Bronchial epithelial cell (primary cell): Measurements from ENCODE around the gene PPT2. TPM values are rescaled to one million over a fixed set of nuclear protein-coding genes. Genes with fewer than 3 reads are reported as not detected.
"Not testable (repeated sequence)": the region's sequence is repeated elsewhere in the genome, so short reads cannot be mapped to it uniquely, and the experiment has no call there.

ENCODE experiments used
- DNase-seq: peaks from one replicate; pipeline ENCODE4 v3.0.0-alpha.2; 2010; ENCODE audit warnings: low read depth
- FAIRE-seq: peaks from 2 replicates; lab custom pipeline; 2011; peaks lifted over from hg19 to GRCh38; lab: Jason Lieb, UNC
- H3K27me3 ChIP-seq: 2 replicates; pipeline ENCODE4 v1.5.1; 2011; ENCODE audit warnings: low read length; ENCODE audit not compliant: control insufficient read depth, insufficient read depth
- H3K36me3 ChIP-seq: 2 replicates; pipeline ENCODE4 v1.5.1; 2011; ENCODE audit warnings: low read length; ENCODE audit not compliant: control insufficient read depth, insufficient read depth
- H3K4me3 ChIP-seq: 2 replicates; pipeline ENCODE4 v1.5.1; 2011; ENCODE audit warnings: mild to moderate bottlenecking, low read depth, low read length, control low read depth
- total RNA-seq: library from RNA; depleted of rRNA; stranded (reverse); fragments of >200 nt; gene quantifications from 2 replicates; pipeline ENCODE4 v1.2.1, GENCODE V29; 2014
- TF ChIP-seq, protein P1 (sequence below): IDR thresholded peaks from 2 replicates; pipeline ENCODE4 v1.5.1; 2011; ENCODE audit warnings: mild to moderate bottlenecking, moderate library complexity, low read length, control low read depth, inconsistent platforms; ENCODE audit not compliant: insufficient read depth, severe bottlenecking

The PPT2 gene
- total RNA-seq, 1 donor from 2014 or later, result 5.8 TPM

DNA sequence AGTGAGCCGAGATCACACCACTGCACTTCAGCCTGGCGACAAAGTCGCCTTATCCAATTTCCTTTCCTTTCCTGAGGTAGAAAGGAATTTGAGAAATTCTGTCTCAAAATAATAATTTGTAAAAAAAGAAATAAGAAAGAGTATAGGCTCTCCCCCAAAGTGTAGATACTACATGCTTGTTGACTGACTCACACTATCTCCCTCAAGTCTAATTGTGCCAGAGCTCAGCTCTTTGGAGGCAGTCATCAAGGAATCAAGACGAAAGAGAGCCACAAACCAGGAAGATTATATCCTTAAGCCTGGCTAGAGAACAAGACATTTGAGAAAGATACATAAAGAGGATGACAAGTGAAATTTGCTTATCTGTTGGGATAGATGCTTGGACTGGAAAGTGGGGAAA lies 20.2 kb upstream of the PPT2 start:
- DNase-seq (no peak), FAIRE-seq (no peak)
- Histone ChIP-seq H3K36me3 (no peaks in the 10 kb centered on the region), H3K27me3 (no peaks in the 10 kb centered on the region), H3K4me3 (no peak overlapping the region)
- TF ChIP-seq, protein P1, sequence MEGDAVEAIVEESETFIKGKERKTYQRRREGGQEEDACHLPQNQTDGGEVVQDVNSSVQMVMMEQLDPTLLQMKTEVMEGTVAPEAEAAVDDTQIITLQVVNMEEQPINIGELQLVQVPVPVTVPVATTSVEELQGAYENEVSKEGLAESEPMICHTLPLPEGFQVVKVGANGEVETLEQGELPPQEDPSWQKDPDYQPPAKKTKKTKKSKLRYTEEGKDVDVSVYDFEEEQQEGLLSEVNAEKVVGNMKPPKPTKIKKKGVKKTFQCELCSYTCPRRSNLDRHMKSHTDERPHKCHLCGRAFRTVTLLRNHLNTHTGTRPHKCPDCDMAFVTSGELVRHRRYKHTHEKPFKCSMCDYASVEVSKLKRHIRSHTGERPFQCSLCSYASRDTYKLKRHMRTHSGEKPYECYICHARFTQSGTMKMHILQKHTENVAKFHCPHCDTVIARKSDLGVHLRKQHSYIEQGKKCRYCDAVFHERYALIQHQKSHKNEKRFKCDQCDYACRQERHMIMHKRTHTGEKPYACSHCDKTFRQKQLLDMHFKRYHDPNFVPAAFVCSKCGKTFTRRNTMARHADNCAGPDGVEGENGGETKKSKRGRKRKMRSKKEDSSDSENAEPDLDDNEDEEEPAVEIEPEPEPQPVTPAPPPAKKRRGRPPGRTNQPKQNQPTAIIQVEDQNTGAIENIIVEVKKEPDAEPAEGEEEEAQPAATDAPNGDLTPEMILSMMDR, result no peak

GRCh38 chr6:32137454-32137853 lies 16.5 kb upstream of the PPT2 start:
- DNase-seq (no peak), FAIRE-seq (no peak)
- TF ChIP-seq, protein P1, result no peak
- no peak overlapping the region for H3K4me3 ChIP-seq
- no peaks in the 10 kb centered on the region for H3K27me3 ChIP-seq
- H3K36me3 ChIP-seq, result no peaks in the 10 kb centered on the region

GRCh38 chr6:32139590-32139989 lies 14.4 kb upstream of the PPT2 start:
- FAIRE-seq (no peak), DNase-seq (no peak)
- H3K4me3 ChIP-seq, result no peak overlapping the region
- H3K27me3 ChIP-seq, result no peaks in the 10 kb centered on the region
- H3K36me3 ChIP-seq, result no peaks in the 10 kb centered on the region
- TF ChIP-seq, protein P1, result no peak

DNA sequence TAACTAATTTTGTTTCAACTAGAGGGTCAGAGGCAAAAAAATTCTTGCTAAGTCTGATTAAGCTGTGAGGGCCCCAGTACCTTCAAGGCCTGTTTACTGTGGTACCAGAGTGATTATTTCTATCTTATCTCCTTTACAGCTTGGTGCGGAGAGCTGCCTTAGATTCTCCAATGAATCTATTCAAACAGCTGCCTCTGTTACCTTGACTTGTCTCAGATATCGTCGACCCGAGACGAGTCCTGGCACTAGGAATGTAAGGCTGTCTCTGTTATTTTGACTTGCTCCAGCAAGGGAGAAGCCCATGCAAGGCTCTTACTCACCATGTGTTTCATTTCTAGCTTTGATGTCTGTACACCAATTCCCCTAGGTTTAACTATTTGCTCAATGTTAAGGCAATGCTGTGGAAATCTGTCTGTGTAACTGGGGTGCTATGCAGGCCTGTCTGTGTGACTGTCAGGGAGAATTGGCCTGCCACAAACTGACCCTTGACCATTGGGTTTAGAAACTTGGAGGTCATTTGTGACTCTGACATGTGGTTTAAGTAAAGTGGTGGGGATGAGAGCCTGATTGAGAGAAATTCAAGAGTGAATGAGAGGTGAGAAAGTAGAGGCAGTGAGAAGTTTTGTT lies 13.4 kb upstream of the PPT2 start:
- no peak for FAIRE-seq
- DNase-seq, result no peak
- Histone ChIP-seq H3K27me3 (no peaks in the 10 kb centered on the region), H3K4me3 (no peak overlapping the region), H3K36me3 (no peaks in the 10 kb centered on the region)
- TF ChIP-seq, protein P1, result no peak

GRCh38 chr6:32144238-32144637 lies 9.7 kb upstream of the PPT2 start:
- DNase-seq, H3K4me3 ChIP-seq, H3K36me3 ChIP-seq, FAIRE-seq, H3K27me3 ChIP-seq: not testable (repeated sequence)

- no peak for FAIRE-seq
- Histone ChIP-seq H3K36me3 (no peaks in the 10 kb centered on the region), H3K4me3 (no peak overlapping the region)
Measured at GRCh38 chr6:32146287-32146686, 7.7 kb upstream of the PPT2 start.

More at GRCh38 chr6:32146287-32146686, 7.7 kb upstream of the PPT2 start:
- no peaks in the 10 kb centered on the region for H3K27me3 ChIP-seq
- DNase-seq, result peak; percentile 38
- TF ChIP-seq, protein P1, result no peak
